ENCODE data around the gene NTM. TPM values are rescaled to one million over a fixed set of nuclear protein-coding genes. Genes with fewer than 3 reads are reported as not detected.

NTM gene
- total and polyA plus RNA-seq, 2 of the 8 experiments (the other 6 are each of a cell fraction or from before 2014, with no cell fraction given) = 13.4 to 20.0 TPM

- Histone ChIP-seq H3K18ac (ENCODE audit: extremely low read depth, low read length) (no peak overlapping the region), H2BK120ac (replicated peaks; ENCODE audit: low read depth, low read length) (no peak overlapping the region), H3K27me3 (replicated peaks in 1 of 4; ENCODE audit: control insufficient read depth in 3 of 4, extremely low read depth in 1 of 4, insufficient read depth in 3 of 4, low read length in 3 of 4) (no peaks in the 10 kb centered on the region; a peak in 1 of 7 replicates), H3K9me3 (ENCODE audit: insufficient read depth in 2 of 2, low read depth in 1 of 2, low read length in 1 of 2) (no peaks in the 10 kb centered on the region), H4K8ac (ENCODE audit: extremely low read depth, insufficient read depth, low read length) (no peak overlapping the region), H2AK5ac (ENCODE audit: low read depth, low read length) (no peak overlapping the region), H2BK12ac (ENCODE audit: low read depth, low read length) (no peak overlapping the region), H2AFZ (ENCODE audit: low read length) (no peak overlapping the region), H3K79me1 (ENCODE audit: low read depth, low read length) (no peaks in the 10 kb centered on the region), H3K23me2 (ENCODE audit: low read depth, low read length) (no peaks in the 10 kb centered on the region), H2BK15ac (ENCODE audit: low read length) (no peak overlapping the region), H3K36me3 (ENCODE audit: control insufficient read depth in 2 of 4, insufficient read depth in 4 of 4, low read length in 3 of 4) (no peaks in the 10 kb centered on the region), H4K20me1 (replicated peaks in 1 of 2; ENCODE audit: control insufficient read depth in 1 of 2, insufficient read depth in 2 of 2, low read length in 2 of 2) (peaks cover 2 to 3% of the 10 kb centered on the region in 2 experiments), H3K23ac (ENCODE audit: insufficient read length) (no peak overlapping the region), H3K27ac (ENCODE audit: low read depth, low read length) (no peak overlapping the region), H3K4me1 (replicated peaks in 1 of 4; ENCODE audit: control insufficient read depth in 3 of 4, insufficient read depth in 4 of 4, low read length in 3 of 4) (peaks cover 3 to 9% (median 5%) of the 10 kb centered on the region in 4 experiments; a peak in 5 of 7 replicates), H4K5ac (ENCODE audit: insufficient read length, low read depth, low read length) (no peak overlapping the region), H3K79me2 (ENCODE audit: control insufficient read depth in 1 of 2, insufficient read depth in 2 of 2, low read length in 2 of 2) (no peaks in the 10 kb centered on the region), H2BK20ac (ENCODE audit: low read length) (no peak overlapping the region), H3K4me2 (ENCODE audit: insufficient read depth in 1 of 2, low read depth in 2 of 2, low read length in 2 of 2) (no peak overlapping the region), H4K91ac (replicated peaks; ENCODE audit: insufficient read length, low read length) (no peak overlapping the region), H3K4me3 (ENCODE audit: extremely low read depth in 1 of 4, insufficient read depth in 2 of 4, low read depth in 3 of 4, low read length in 4 of 4) (no peak overlapping the region), H3K9ac (replicated peaks in 1 of 4; ENCODE audit: extremely low read depth in 1 of 4, low read depth in 3 of 4, low read length in 3 of 4) (no peak overlapping the region), H3K4ac (replicated peaks; ENCODE audit: insufficient read length, low read depth, low read length) (no peak overlapping the region), H2BK5ac (ENCODE audit: low read depth, low read length) (no peak overlapping the region), H3K14ac (ENCODE audit: insufficient read length) (no peak overlapping the region), H3K56ac (replicated peaks; ENCODE audit: insufficient read length, low read depth, low read length) (no peak overlapping the region)
- DNase-seq (ENCODE audit: low read depth in 1 of 2, low spot score in 2 of 2) (no peak), FAIRE-seq (no peak)
- POLR2A ChIA-PET (ENCODE audit: partially characterized antibody) = interaction anchor here (1.1 to 1.4 kb wide), 2 partner anchors 8 to 46 kb away, joined by 3 read pairs; no protein-coding TSS in a partner anchor
- WGBS, 2 experiments (ENCODE audit: extremely low coverage in 1 of 2, insufficient coverage in 1 of 2, insufficient read length in 1 of 2, insufficient replicate concordance in 2 of 2, low coverage in 1 of 2, low lambda C conversion rate in 2 of 2, missing lambda C conversion rate in 1 of 2) = 89% methylated on average over 11 of the region's 11 CpGs; no CpG with 5 or more reads in 1 of the 2 experiments
- CTCF ChIA-PET (ENCODE audit: partially characterized antibody) = interaction anchor here (1.0 to 31.3 kb wide), 38 partner anchors 10 to 649 kb away, joined by 3 to 1023 read pairs (median 6); no protein-coding TSS in a partner anchor
- no peak for TF ChIP-seq RXRA (IDR thresholded peaks at IDR 0.05; ENCODE audit: insufficient read depth, low read depth, low read length)
- no peak for TF ChIP-seq SAP30 (IDR thresholded peaks at IDR 0.05; ENCODE audit: insufficient read depth, insufficient replicate concordance, low read length)
- no peak for TF ChIP-seq JUND (IDR thresholded peaks at IDR 0.05; ENCODE audit: low read length)
- no peak for TF ChIP-seq MAFK (IDR thresholded peaks at IDR 0.05; ENCODE audit: low read depth, low read length)
- TF ChIP-seq SP1 (IDR thresholded peaks at IDR 0.05; ENCODE audit: low read depth, low read length) = no peak
- TF ChIP-seq ATF2 (IDR thresholded peaks at IDR 0.05; ENCODE audit: low read length) = no peak
- no peak for TF ChIP-seq KDM4A (IDR thresholded peaks at IDR 0.05; ENCODE audit: low read depth, low read length, severe bottlenecking)
- no peak for TF ChIP-seq EP300 (IDR thresholded peaks at IDR 0.05; ENCODE audit: borderline replicate concordance in 1 of 2, low read depth in 2 of 2, low read length in 2 of 2)
- no peak for TF ChIP-seq MAX (IDR thresholded peaks at IDR 0.05)
- no peak for TF ChIP-seq CHD1 (IDR thresholded peaks at IDR 0.05; ENCODE audit: low read depth, low read length)
Observed at GRCh38 chr11:131675121-131675888, 304.9 kb downstream of the NTM start.
